PFSK-1 (cell line): ENCODE data around the gene PVALEF.

ENCODE experiments used
- POLR2AphosphoS5 ChIP-seq: IDR thresholded peaks from 2 replicates; pipeline ENCODE4 v1.6.1; 2012; ENCODE audit warnings: low read depth, mild to moderate bottlenecking, control low read depth, low read length, moderate library complexity
- TF ChIP-seq, protein P1 (sequence below), 2 experiments: IDR thresholded peaks; 2 replicates each; pipeline versions ENCODE4 v1.6.1 to v1.8.0; 2011 to 2012; ENCODE audit warnings: low read depth in 2 of 2, low read length in 2 of 2, control low read depth in 1 of 2, inconsistent platforms in 1 of 2, mild to moderate bottlenecking in 1 of 2, moderate library complexity in 1 of 2; ENCODE audit not compliant: insufficient read depth in 1 of 2

DNA sequence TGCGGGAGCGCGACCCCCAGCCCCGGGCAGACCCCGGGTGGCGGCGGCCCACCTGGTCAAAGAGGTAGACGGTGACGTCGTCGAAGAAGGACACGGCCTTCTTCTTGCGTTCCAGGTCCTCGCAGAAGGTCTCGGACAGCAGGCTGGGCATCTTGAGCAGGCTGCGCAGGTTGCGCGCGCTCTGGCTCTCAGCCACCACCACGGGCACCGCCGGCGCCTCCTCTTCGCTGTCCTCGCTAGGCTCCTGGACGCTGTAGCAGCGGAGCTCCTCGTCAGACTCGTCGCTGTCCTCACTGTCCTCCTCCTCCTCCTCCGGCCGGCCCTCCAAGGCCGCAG, 45.2 kb upstream of the PVALEF start:
- no peak; the same call in 1 of the 2 replicates for TF ChIP-seq POLR2AphosphoS5
- TF ChIP-seq, protein P1, sequence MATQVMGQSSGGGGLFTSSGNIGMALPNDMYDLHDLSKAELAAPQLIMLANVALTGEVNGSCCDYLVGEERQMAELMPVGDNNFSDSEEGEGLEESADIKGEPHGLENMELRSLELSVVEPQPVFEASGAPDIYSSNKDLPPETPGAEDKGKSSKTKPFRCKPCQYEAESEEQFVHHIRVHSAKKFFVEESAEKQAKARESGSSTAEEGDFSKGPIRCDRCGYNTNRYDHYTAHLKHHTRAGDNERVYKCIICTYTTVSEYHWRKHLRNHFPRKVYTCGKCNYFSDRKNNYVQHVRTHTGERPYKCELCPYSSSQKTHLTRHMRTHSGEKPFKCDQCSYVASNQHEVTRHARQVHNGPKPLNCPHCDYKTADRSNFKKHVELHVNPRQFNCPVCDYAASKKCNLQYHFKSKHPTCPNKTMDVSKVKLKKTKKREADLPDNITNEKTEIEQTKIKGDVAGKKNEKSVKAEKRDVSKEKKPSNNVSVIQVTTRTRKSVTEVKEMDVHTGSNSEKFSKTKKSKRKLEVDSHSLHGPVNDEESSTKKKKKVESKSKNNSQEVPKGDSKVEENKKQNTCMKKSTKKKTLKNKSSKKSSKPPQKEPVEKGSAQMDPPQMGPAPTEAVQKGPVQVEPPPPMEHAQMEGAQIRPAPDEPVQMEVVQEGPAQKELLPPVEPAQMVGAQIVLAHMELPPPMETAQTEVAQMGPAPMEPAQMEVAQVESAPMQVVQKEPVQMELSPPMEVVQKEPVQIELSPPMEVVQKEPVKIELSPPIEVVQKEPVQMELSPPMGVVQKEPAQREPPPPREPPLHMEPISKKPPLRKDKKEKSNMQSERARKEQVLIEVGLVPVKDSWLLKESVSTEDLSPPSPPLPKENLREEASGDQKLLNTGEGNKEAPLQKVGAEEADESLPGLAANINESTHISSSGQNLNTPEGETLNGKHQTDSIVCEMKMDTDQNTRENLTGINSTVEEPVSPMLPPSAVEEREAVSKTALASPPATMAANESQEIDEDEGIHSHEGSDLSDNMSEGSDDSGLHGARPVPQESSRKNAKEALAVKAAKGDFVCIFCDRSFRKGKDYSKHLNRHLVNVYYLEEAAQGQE (IDR thresholded peaks at IDR 0.05; ENCODE audit: insufficient read depth in 1 of 2, low read depth in 2 of 2, low read length in 2 of 2) = no peak
